ENCODE measurements around the gene ARL5C.

Gene ARL5C

DNA sequence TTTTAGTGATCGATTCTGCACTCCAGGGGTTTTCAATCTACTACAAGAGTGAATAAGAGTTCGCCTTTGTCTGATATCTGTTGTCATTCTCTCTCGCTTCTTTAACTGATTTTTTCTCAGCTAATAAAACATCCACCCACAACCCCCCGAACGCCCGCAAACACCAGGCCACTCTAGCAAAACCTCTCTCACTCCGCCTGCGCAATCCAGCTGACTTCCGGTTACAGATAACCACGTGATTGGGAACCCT lies 33.8 kb upstream of the ARL5C start:
- peaks cover 12 to 20% of the 10 kb centered on the region in 2 experiments for H3K4me1 ChIP-seq (ENCODE audit: control insufficient read depth in 1 of 2, insufficient read depth in 2 of 2, low read length in 2 of 2)
- H3K18ac ChIP-seq (ENCODE audit: low read length): no peak overlapping the region

DNA sequence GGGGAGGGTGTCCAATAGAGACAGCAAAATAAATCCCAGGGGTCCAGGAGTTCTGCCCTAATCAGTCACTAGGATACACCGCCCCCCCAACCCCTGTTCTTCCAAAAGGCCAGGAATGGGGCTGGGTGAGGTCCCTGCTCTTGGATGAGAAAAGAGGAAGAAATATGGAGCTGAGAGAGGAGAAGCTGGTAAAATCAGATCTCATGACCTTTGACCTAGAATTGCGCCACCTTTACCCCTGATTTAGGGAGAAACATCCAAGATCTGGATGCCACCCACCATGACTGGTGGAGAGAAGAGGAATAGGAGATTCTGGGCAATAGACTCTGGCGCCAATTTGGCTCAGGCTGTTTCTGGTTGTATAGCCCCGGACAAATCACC lies 32.2 kb upstream of the ARL5C start:
- no peak overlapping the region for H3K23ac ChIP-seq (ENCODE audit: low read length)
- H4K12ac ChIP-seq (ENCODE audit: low read depth, low read length): peak overlapping the region; percentile 34
- peak in 1 of 2 donors; percentile 14 for DNase-seq
- H3K4me2 ChIP-seq (ENCODE audit: low read length): peak overlapping the region; percentile 94
- no peak overlapping the region for H3K18ac ChIP-seq (ENCODE audit: low read length)
- peak overlapping the region; percentile 28 for H4K91ac ChIP-seq (ENCODE audit: low read depth, low read length)
- no peak overlapping the region for H2BK12ac ChIP-seq (ENCODE audit: low read length)
- peaks cover 7% of the 10 kb centered on the region for H3K79me1 ChIP-seq (ENCODE audit: low read length)
- H2AFZ ChIP-seq (ENCODE audit: insufficient read depth, low read length, poor library complexity): peak overlapping the region; percentile 17
- H3K27me3 ChIP-seq (ENCODE audit: insufficient read depth, low read length): no peaks in the 10 kb centered on the region
- H3K14ac ChIP-seq (ENCODE audit: low read length): no peak overlapping the region
- H2BK120ac ChIP-seq (ENCODE audit: insufficient read depth, low read length, poor library complexity): no peak overlapping the region
- peak overlapping the region; percentile 51 for H4K8ac ChIP-seq (ENCODE audit: low read depth, low read length)
- peaks cover 12 to 21% of the 10 kb centered on the region in 2 experiments for H3K4me1 ChIP-seq (ENCODE audit: control insufficient read depth in 1 of 2, insufficient read depth in 2 of 2, low read length in 2 of 2)
- peaks cover 9% of the 10 kb centered on the region for H3K79me2 ChIP-seq (ENCODE audit: control insufficient read depth, insufficient read depth, low read length, poor library complexity)
- no peak overlapping the region for H3K4ac ChIP-seq (ENCODE audit: low read depth, low read length)
- H2AK5ac ChIP-seq (ENCODE audit: low read length): peak overlapping the region; percentile 23
- no CpG with 5 or more reads among the region's 4 CpGs for WGBS (ENCODE audit: extremely low coverage, insufficient coverage, insufficient read length)
- no peak overlapping the region for H3K9ac ChIP-seq (ENCODE audit: low read length)
- peaks cover 14 to 20% of the 10 kb centered on the region in 2 experiments for H3K36me3 ChIP-seq (ENCODE audit: control insufficient read depth in 1 of 2, insufficient read depth in 2 of 2, low read length in 2 of 2)
- H3K27ac ChIP-seq (ENCODE audit: low read depth, low read length): no peak overlapping the region
- H2BK5ac ChIP-seq (ENCODE audit: low read depth, low read length, poor library complexity): no peak overlapping the region
- peak overlapping the region; percentile 53 for H3K4me3 ChIP-seq (ENCODE audit: low read depth, low read length)
- no peaks in the 10 kb centered on the region for H3K9me3 ChIP-seq (ENCODE audit: insufficient read depth, low read depth, low read length)

More for the DNA sequence above, 33.8 kb upstream of the ARL5C start:
- no CpG with 5 or more reads among the region's 10 CpGs for WGBS (ENCODE audit: extremely low coverage, insufficient coverage, insufficient read length)
- H2BK5ac ChIP-seq (ENCODE audit: low read depth, low read length, poor library complexity): no peak overlapping the region
- no peak overlapping the region for H2AK5ac ChIP-seq (ENCODE audit: low read length)
- H3K79me1 ChIP-seq (ENCODE audit: low read length): peaks cover 7% of the 10 kb centered on the region
- H4K8ac ChIP-seq (ENCODE audit: low read depth, low read length): peak overlapping the region; percentile 92
- no peak overlapping the region for H3K9ac ChIP-seq (ENCODE audit: low read length)
- no peaks in the 10 kb centered on the region for H3K9me3 ChIP-seq (ENCODE audit: insufficient read depth, low read depth, low read length)
- H2BK12ac ChIP-seq (ENCODE audit: low read length): no peak overlapping the region
- H3K79me2 ChIP-seq (ENCODE audit: control insufficient read depth, insufficient read depth, low read length, poor library complexity): peaks cover 9% of the 10 kb centered on the region
- H3K14ac ChIP-seq (ENCODE audit: low read length): no peak overlapping the region
- no peak overlapping the region for H3K4me3 ChIP-seq (ENCODE audit: low read depth, low read length)
- no peak overlapping the region for H3K23ac ChIP-seq (ENCODE audit: low read length)
- H3K36me3 ChIP-seq (ENCODE audit: control insufficient read depth in 1 of 2, insufficient read depth in 2 of 2, low read length in 2 of 2): peaks cover 28 to 36% of the 10 kb centered on the region in 2 experiments
- H3K27me3 ChIP-seq (ENCODE audit: insufficient read depth, low read length): no peaks in the 10 kb centered on the region
- no peak overlapping the region for H3K4ac ChIP-seq (ENCODE audit: low read depth, low read length)
- H2AFZ ChIP-seq (ENCODE audit: insufficient read depth, low read length, poor library complexity): peak overlapping the region; percentile 50
- peak overlapping the region; percentile 89 for H3K4me2 ChIP-seq (ENCODE audit: low read length)
- H4K12ac ChIP-seq (ENCODE audit: low read depth, low read length): peak overlapping the region; percentile 78
- H4K91ac ChIP-seq (ENCODE audit: low read depth, low read length): peak overlapping the region; percentile 71
- peak; percentile 82 to 95 for DNase-seq
- H2BK120ac ChIP-seq (ENCODE audit: insufficient read depth, low read length, poor library complexity): no peak overlapping the region
- no peak overlapping the region for H3K27ac ChIP-seq (ENCODE audit: low read depth, low read length)

DNA sequence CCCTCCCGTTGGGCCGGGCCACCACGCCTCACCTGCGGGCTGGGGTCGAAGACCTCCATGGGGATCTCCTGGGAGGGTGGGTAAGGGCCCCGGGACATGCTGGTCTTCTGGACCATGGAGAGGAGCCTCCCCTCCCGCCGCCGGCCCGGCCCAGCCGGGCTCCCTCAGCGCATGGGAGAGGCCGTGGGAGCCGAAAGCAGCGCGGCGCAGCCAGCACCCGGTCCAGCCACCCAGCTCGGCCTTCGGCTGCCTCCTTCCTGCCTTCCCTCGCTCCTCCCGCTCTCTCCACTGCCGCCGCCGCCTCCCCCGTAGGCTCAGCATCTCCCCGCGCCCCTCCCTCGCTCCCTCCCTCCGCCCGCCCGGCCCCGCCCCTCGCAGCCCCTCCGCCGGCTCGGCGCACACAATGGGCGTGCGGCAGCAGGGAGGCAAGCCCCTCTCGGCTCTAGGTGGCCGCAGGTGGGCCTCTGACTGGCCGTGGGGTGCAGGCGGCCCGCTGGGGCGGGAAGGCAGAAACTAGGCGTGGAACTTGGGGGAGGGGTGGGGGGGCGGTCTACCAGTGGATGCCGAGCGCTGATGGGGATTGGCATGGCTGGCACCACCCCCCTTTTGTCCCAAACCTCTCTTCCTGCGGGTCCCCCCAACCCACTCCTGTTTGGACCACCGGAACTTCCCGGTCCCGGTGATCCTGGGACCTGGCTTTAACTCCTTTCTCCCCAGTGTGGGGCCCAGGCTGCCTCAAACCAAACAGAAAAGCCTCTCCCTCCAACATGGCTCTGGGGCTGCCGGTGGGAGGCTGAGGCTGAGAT lies 31.6 kb upstream of the ARL5C start, which contains the start of gene CACNB1:
Gene CACNB1, minus strand, starts transcription at position 290 of the 806 bp plus-strand sequence. Its CDS starts 174 bp downstream, at position 116.
- H3K23ac ChIP-seq (ENCODE audit: low read length): no peak within 1 kb of the TSS
- WGBS (ENCODE audit: extremely low coverage, insufficient coverage, insufficient read length): no CpG with 5 or more reads among the region's 55 CpGs
- H4K91ac ChIP-seq (ENCODE audit: low read depth, low read length): peak within 1 kb of the TSS; percentile 28

DNA sequence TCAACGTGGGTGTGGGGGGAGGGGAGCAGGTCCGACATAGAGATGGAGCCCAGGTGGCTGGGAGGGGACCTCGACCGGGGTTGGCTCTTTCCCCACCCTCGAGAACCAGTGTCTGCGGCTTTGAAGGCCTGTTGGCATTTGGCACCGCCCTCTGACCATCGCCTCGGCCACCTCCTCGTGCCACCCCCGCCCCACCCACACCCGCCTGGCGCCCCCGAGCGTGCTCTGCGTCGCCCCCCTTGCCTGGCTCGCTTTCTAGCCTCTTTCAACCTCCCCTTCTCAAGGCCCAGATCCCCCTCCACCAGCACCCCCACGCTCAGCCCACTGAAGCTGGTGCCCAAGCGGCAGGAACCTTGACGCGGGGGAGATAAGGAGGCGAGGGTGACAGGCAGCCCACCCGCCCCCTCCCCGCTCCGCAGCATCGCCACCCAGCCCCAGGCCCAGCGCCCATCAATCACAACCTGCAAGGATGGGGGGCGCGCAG lies 30.9 kb upstream of the ARL5C start:
- Histone ChIP-seq H2BK120ac (ENCODE audit: insufficient read depth, low read length, poor library complexity) (no peak overlapping the region), H3K4me2 (ENCODE audit: low read length) (peak overlapping the region; percentile 94), H3K27ac (ENCODE audit: low read depth, low read length) (no peak overlapping the region), H3K79me2 (ENCODE audit: control insufficient read depth, insufficient read depth, low read length, poor library complexity) (peaks cover 9% of the 10 kb centered on the region), H3K4me3 (ENCODE audit: low read depth, low read length) (peak overlapping the region; percentile 72), H2BK5ac (ENCODE audit: low read depth, low read length, poor library complexity) (no peak overlapping the region), H3K14ac (ENCODE audit: low read length) (peak overlapping the region; percentile 61), H4K91ac (ENCODE audit: low read depth, low read length) (peak overlapping the region; percentile 1), H3K27me3 (ENCODE audit: insufficient read depth, low read length) (no peaks in the 10 kb centered on the region), H3K36me3 (ENCODE audit: control insufficient read depth in 1 of 2, insufficient read depth in 2 of 2, low read length in 2 of 2) (peaks cover 6 to 8% of the 10 kb centered on the region in 2 experiments), H3K4me1 (ENCODE audit: control insufficient read depth in 1 of 2, insufficient read depth in 2 of 2, low read length in 2 of 2) (peaks cover 12 to 21% of the 10 kb centered on the region in 2 experiments), H4K12ac (ENCODE audit: low read depth, low read length) (no peak overlapping the region), H2AK5ac (ENCODE audit: low read length) (no peak overlapping the region), H3K9me3 (ENCODE audit: insufficient read depth, low read depth, low read length) (peaks cover 1% of the 10 kb centered on the region), H4K8ac (ENCODE audit: low read depth, low read length) (peak overlapping the region; percentile 57), H3K18ac (ENCODE audit: low read length) (no peak overlapping the region), H3K4ac (ENCODE audit: low read depth, low read length) (no peak overlapping the region), H2AFZ (ENCODE audit: insufficient read depth, low read length, poor library complexity) (peak overlapping the region; percentile 19), H3K23ac (ENCODE audit: low read length) (no peak overlapping the region), H3K9ac (ENCODE audit: low read length) (no peak overlapping the region), H3K79me1 (ENCODE audit: low read length) (peaks cover 7% of the 10 kb centered on the region), H2BK12ac (ENCODE audit: low read length) (no peak overlapping the region)
- DNase-seq: no peak
- WGBS (ENCODE audit: extremely low coverage, insufficient coverage, insufficient read length): no CpG with 5 or more reads among the region's 30 CpGs

More for the DNA sequence above, 31.6 kb upstream of the ARL5C start, which contains the start of gene CACNB1:
- Histone ChIP-seq H3K4me2 (ENCODE audit: low read length) (peak within 1 kb of the TSS; percentile 94), H2BK120ac (ENCODE audit: insufficient read depth, low read length, poor library complexity) (no peak within 1 kb of the TSS), H2BK5ac (ENCODE audit: low read depth, low read length, poor library complexity) (no peak within 1 kb of the TSS), H3K27ac (ENCODE audit: low read depth, low read length) (no peak within 1 kb of the TSS), H4K12ac (ENCODE audit: low read depth, low read length) (peak within 1 kb of the TSS; percentile 34), H2AK5ac (ENCODE audit: low read length) (peak within 1 kb of the TSS; percentile 23), H3K9ac (ENCODE audit: low read length) (peak within 1 kb of the TSS; percentile 74), H3K9me3 (ENCODE audit: insufficient read depth, low read depth, low read length) (no peaks in the 10 kb centered on the region), H3K36me3 (ENCODE audit: control insufficient read depth in 1 of 2, insufficient read depth in 2 of 2, low read length in 2 of 2) (peaks cover 11 to 15% of the 10 kb centered on the region in 2 experiments), H3K18ac (ENCODE audit: low read length) (no peak within 1 kb of the TSS), H2AFZ (ENCODE audit: insufficient read depth, low read length, poor library complexity) (peak within 1 kb of the TSS; percentile 19), H3K14ac (ENCODE audit: low read length) (peak within 1 kb of the TSS; percentile 61), H2BK12ac (ENCODE audit: low read length) (no peak within 1 kb of the TSS), H3K4me1 (ENCODE audit: control insufficient read depth in 1 of 2, insufficient read depth in 2 of 2, low read length in 2 of 2) (peaks cover 12 to 21% of the 10 kb centered on the region in 2 experiments), H3K79me2 (ENCODE audit: control insufficient read depth, insufficient read depth, low read length, poor library complexity) (peaks cover 9% of the 10 kb centered on the region), H3K4ac (ENCODE audit: low read depth, low read length) (peak within 1 kb of the TSS; percentile 10), H3K79me1 (ENCODE audit: low read length) (peaks cover 7% of the 10 kb centered on the region), H3K4me3 (ENCODE audit: low read depth, low read length) (peak within 1 kb of the TSS; percentile 72), H4K8ac (ENCODE audit: low read depth, low read length) (peak within 1 kb of the TSS; percentile 57), H3K27me3 (ENCODE audit: insufficient read depth, low read length) (no peaks in the 10 kb centered on the region)
- DNase-seq: peak; percentile 25 to 61
